OCI-LY3 (cell line): ENCODE measurements around the gene GNAZ.
A peak's percentile ranks its signal among the peaks of the same experiment; 100 is the strongest.
"Not testable (repeated sequence)": the region's sequence is repeated elsewhere in the genome, so short reads cannot be mapped to it uniquely, and the experiment has no call there.

Source experiments
- H2AFZ ChIP-seq: fragments of 200-600, 300-600 bp; shearing (Covaris generic); 2 replicates; pipeline ENCODE4 v1.6.0; 2014; ENCODE audit warnings: antibody characterized with exemption, low read depth, low read length
- H3K27ac ChIP-seq: fragments of 200-600, 300-600 bp; sonication (generic); 2 replicates; pipeline ENCODE4 v1.5.1; 2014; ENCODE audit warnings: mild to moderate bottlenecking, low read length, moderate library complexity, mixed read lengths
- H3K27me3 ChIP-seq: fragments of 200-600, 300-600 bp; sonication (generic); 2 replicates; pipeline ENCODE4 v1.6.1; 2014; ENCODE audit warnings: low read depth, low read length, mixed read lengths
- H3K36me3 ChIP-seq: fragments of 200-600, 300-600 bp; sonication (generic); replicated peaks from 2 replicates; pipeline ENCODE3; 2014; ENCODE audit warnings: low read depth, low read length, mixed read lengths
- H3K4me1 ChIP-seq: fragments of 300-600, 200-600 bp; sonication (generic); 2 replicates; pipeline ENCODE4 v1.6.1; 2014; ENCODE audit warnings: low read length, mixed read lengths
- H3K4me2 ChIP-seq: fragments of 200-600, 300-600 bp; sonication (generic); 2 replicates; pipeline ENCODE4 v1.6.1; 2014; ENCODE audit warnings: low read length, mixed read lengths
- H3K4me3 ChIP-seq: fragments of 300-600, 200-600 bp; sonication (generic); 2 replicates; pipeline ENCODE4 v1.5.1; 2014; ENCODE audit warnings: antibody characterized with exemption, mild to moderate bottlenecking, low read length, moderate library complexity
- H3K79me2 ChIP-seq: fragments of 300-600, 200-600 bp; shearing (Covaris generic); 2 replicates; pipeline ENCODE4 v1.6.1; 2014; ENCODE audit warnings: mild to moderate bottlenecking, low read length, mixed read lengths
- H3K9ac ChIP-seq: fragments of 300-600, 200-600 bp; shearing (Covaris generic); 2 replicates; pipeline ENCODE4 v1.6.0; 2014; ENCODE audit warnings: mild to moderate bottlenecking, low read length, moderate library complexity
- H3K9me3 ChIP-seq: fragments of 200-600, 300-600 bp; shearing (Covaris generic); 2 replicates; pipeline ENCODE4 v1.6.1; 2014; ENCODE audit warnings: low read length, mixed read lengths; ENCODE audit not compliant: insufficient read depth
- H4K20me1 ChIP-seq: fragments of 200-600, 300-600 bp; sonication (generic); 2 replicates; pipeline ENCODE4 v1.6.1; 2016; ENCODE audit warnings: low read length, mixed read lengths; ENCODE audit not compliant: insufficient read depth
- EZH2phosphoT487 ChIP-seq: fragments of 200-600 bp; shearing (Covaris generic); IDR thresholded peaks from 2 replicates; pipeline ENCODE4 v1.6.1; 2018; ENCODE audit warnings: antibody characterized with exemption, mixed run types, low read depth
- TF ChIP-seq, protein P1 (sequence below): fragments of 200-600, 300-600 bp; sonication (generic); IDR thresholded peaks from 2 replicates; pipeline ENCODE4 v1.5.1; 2014; ENCODE audit warnings: antibody characterized with exemption, low read length, low read depth

The GNAZ gene

GRCh38 chr22:23132376-23133091 lies 62.2 kb downstream of the GNAZ start:
- Histone ChIP-seq H3K4me3 (no peak overlapping the region), H3K27me3 (no peaks in the 10 kb centered on the region), H3K79me2 (no peaks in the 10 kb centered on the region), H4K20me1 (no peaks in the 10 kb centered on the region), H3K4me1 (peaks cover 27% of the 10 kb centered on the region), H3K36me3 (no peaks in the 10 kb centered on the region), H3K9ac (no peak overlapping the region), H3K4me2 (no peak overlapping the region), H3K27ac (no peak overlapping the region), H2AFZ (no peak overlapping the region), H3K9me3 (no peaks in the 10 kb centered on the region)
- TF ChIP-seq, protein P1, sequence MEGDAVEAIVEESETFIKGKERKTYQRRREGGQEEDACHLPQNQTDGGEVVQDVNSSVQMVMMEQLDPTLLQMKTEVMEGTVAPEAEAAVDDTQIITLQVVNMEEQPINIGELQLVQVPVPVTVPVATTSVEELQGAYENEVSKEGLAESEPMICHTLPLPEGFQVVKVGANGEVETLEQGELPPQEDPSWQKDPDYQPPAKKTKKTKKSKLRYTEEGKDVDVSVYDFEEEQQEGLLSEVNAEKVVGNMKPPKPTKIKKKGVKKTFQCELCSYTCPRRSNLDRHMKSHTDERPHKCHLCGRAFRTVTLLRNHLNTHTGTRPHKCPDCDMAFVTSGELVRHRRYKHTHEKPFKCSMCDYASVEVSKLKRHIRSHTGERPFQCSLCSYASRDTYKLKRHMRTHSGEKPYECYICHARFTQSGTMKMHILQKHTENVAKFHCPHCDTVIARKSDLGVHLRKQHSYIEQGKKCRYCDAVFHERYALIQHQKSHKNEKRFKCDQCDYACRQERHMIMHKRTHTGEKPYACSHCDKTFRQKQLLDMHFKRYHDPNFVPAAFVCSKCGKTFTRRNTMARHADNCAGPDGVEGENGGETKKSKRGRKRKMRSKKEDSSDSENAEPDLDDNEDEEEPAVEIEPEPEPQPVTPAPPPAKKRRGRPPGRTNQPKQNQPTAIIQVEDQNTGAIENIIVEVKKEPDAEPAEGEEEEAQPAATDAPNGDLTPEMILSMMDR = no peak
- no peak for TF ChIP-seq EZH2phosphoT487

DNA sequence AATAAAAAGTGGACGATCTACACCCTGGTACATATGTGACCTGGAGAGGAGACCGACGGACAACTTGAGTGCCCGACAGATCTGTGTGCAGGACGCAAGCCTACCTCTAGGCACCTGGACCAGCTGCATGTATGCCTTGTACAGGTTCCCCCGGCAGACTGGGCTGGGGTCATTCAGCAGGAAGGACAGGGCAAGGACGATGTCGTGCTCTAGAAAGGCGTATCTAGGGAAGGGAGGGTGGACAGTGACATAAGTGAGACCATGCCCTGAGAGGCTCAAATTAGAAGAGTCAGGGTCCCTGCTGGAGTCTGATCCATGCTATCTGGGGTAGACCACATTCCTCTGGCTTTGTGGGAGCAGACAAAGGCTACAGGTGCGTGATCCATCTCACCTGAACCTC lies 63.6 kb downstream of the GNAZ start:
- Histone ChIP-seq H3K27ac (no peak overlapping the region), H3K4me1 (peaks cover 35% of the 10 kb centered on the region), H3K36me3 (no peaks in the 10 kb centered on the region), H3K9me3 (no peaks in the 10 kb centered on the region), H4K20me1 (no peaks in the 10 kb centered on the region), H3K9ac (no peak overlapping the region), H2AFZ (no peak overlapping the region), H3K79me2 (no peaks in the 10 kb centered on the region), H3K4me3 (no peak overlapping the region), H3K4me2 (no peak overlapping the region), H3K27me3 (no peaks in the 10 kb centered on the region)
- no peak for TF ChIP-seq EZH2phosphoT487
- TF ChIP-seq, protein P1 = no peak

DNA sequence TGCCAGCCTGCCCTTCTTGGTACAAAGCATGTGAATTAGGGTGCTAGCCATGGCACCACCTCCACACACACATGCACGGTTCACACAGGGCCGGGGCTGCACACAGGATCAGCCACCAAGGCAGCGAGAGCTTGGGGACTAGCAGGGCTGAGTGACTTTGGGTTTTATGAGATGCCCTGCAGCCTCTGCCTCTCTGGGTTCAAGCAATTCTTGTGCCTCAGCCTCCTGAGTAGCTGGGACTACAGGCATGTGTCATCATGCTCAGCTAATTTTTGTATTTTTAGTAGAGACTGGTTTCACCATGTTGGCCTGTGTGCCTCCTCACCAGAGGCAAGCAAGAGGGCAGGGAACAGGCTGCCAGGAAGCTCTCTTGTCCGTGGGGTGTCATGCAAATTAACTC lies 66.7 kb downstream of the GNAZ start:
- Histone ChIP-seq H3K4me1 (peaks cover 61% of the 10 kb centered on the region), H3K9ac (peak overlapping the region; percentile 78; the same call in 1 of the 2 replicates), H3K4me2 (peak overlapping the region; percentile 84), H3K27ac (peak overlapping the region; percentile 99)
- not testable (repeated sequence) for H3K4me3 ChIP-seq, H3K79me2 ChIP-seq, H3K9me3 ChIP-seq, H3K27me3 ChIP-seq, H2AFZ ChIP-seq, H4K20me1 ChIP-seq, H3K36me3 ChIP-seq

DNA sequence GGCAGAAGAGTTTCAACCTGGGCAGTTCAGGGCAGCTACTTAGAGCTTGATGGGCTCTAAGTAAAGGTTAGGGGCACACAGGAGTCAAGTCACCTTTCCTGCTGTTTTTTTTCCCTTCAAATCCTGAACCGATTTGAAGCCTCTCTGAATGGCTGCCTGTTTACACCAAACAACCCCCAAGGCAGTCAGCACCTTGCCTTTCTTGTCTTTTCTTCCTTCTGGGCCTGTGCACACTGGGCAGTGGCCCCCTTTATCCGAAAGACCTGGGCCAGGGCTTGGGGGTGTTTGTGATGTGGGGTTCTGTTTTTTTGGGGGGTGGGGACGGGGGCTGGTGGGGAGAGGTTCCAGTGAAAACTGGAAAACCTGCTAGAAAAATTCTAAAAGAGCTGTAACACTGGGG lies 67.1 kb downstream of the GNAZ start:
- H3K4me3 ChIP-seq = peak overlapping the region; percentile 55
- H3K4me2 ChIP-seq = peak overlapping the region; percentile 84
- H3K79me2 ChIP-seq = 0 out of 2 replicates have a peak, but pooled peaks cover 3% of the 10 kb centered on the region
- peaks cover 64% of the 10 kb centered on the region for H3K4me1 ChIP-seq
- peak overlapping the region; percentile 99 for H3K27ac ChIP-seq
- peak overlapping the region; percentile 78 for H3K9ac ChIP-seq
- TF ChIP-seq, protein P1 = no peak
- TF ChIP-seq EZH2phosphoT487 = no peak
- H4K20me1 ChIP-seq = no peaks in the 10 kb centered on the region
- no peaks in the 10 kb centered on the region for H3K9me3 ChIP-seq
- H3K27me3 ChIP-seq = no peaks in the 10 kb centered on the region
- no peaks in the 10 kb centered on the region for H3K36me3 ChIP-seq
- H2AFZ ChIP-seq = no peak overlapping the region; the same call in 1 of the 2 replicates
